Jurkat, Clone E6-1 (cell line): ENCODE results near the gene MPP1.

Source experiments
- DNase-seq: peaks from one replicate; pipeline ENCODE4 v3.0.0-alpha.2; 2011; ENCODE audit warnings: low read depth, low spot score
- H3K4me3 ChIP-seq: 2 replicates; pipeline ENCODE4 v1.5.1; 2011; ENCODE audit warnings: mild to moderate bottlenecking, low read length, control low read depth, moderate library complexity

Gene MPP1

GRCh38 chrX:154738011-154738738 lies 67.1 kb downstream of the MPP1 start:
- DNase-seq, result peak; percentile 46
- 0 out of 2 replicates have a peak overlapping the region, but pooled peaks have one; percentile 7 for H3K4me3 ChIP-seq

GRCh38 chrX:154737136-154737535 lies 68.1 kb downstream of the MPP1 start:
- no peak overlapping the region for H3K4me3 ChIP-seq
- no peak for DNase-seq

GRCh38 chrX:154735695-154736393 lies 69.4 kb downstream of the MPP1 start:
- DNase-seq, result no peak
- H3K4me3 ChIP-seq, result no peak overlapping the region

- DNase-seq, result peak; percentile 78
- H3K4me3 ChIP-seq, result peak overlapping the region; percentile 37
Observed at GRCh38 chrX:154734061-154734781, 71.1 kb downstream of the MPP1 start.

- no peak overlapping the region for H3K4me3 ChIP-seq
- DNase-seq, result no peak
Observed at GRCh38 chrX:154733066-154733425, 72.2 kb downstream of the MPP1 start.

GRCh38 chrX:154732421-154733065 lies 72.7 kb downstream of the MPP1 start:
- no peak for DNase-seq
- H3K4me3 ChIP-seq, result no peak overlapping the region

GRCh38 chrX:154731881-154732280 lies 73.4 kb downstream of the MPP1 start:
- no peak overlapping the region for H3K4me3 ChIP-seq
- DNase-seq, result no peak

- no peak overlapping the region for H3K4me3 ChIP-seq
- no peak for DNase-seq
Observed at GRCh38 chrX:154731184-154731583, 74.1 kb downstream of the MPP1 start.

GRCh38 chrX:154730253-154730891 lies 74.9 kb downstream of the MPP1 start:
- H3K4me3 ChIP-seq, result no peak overlapping the region
- DNase-seq, result no peak

- no peak overlapping the region for H3K4me3 ChIP-seq
- no peak for DNase-seq
Observed at GRCh38 chrX:154729439-154729838, 75.8 kb downstream of the MPP1 start.
